CD4-positive, alpha-beta T cell treated with Interleukin-10 for 1 hour (primary cell): ENCODE results near the gene TADA2A.
A peak's percentile ranks its signal among the peaks of the same experiment; 100 is the strongest.

Experiments used
- DNase-seq: peaks from one replicate; pipeline ENCODE4 v3.0.0-alpha.2; 2020

The TADA2A gene

DNA sequence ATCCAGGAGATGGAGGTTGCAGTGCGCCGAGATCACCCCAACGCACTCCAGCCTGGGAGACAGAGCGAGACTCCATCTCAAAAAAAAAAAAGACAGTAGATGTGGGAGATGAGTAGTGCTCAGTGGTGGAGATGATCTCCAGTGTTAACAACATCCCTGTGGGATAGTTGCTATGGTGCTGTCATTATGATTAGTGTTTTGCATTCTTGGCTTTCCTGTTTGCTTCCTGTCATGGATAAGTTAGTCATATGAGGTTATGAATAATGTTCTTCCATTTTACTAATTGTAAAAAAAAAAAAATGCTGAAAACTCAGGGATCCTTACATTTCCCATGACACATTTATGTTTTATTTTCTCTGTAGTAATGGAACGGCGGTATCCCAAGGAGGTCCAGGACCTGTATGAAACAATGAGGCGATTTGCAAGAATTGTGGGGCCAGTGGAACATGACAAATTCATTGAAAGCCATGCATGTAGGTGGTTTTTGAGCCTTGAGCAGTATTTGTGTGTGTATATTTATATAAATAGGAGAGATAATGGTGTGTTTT lies 58.5 kb downstream of the TADA2A start:
- no peak for DNase-seq

DNA sequence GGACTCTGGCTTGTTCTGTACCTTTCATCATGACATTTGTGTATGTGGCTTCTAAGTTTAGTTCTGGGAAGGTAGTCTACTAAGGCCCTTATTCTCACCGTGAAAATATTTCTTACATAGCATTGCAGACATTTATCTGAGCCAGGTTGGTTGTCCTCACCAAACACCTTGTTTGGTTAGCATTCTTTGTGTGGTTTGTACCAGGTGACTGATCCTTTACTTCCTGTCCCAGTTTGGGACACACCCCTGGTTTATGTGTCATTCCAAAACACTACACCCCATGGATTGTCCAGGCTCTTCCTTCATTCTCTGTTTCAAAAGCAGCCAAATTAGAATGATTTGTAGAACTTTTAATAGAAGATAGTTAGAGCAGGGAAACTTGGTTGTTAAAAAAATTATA lies 59.8 kb downstream of the TADA2A start:
- DNase-seq: no peak

DNA sequence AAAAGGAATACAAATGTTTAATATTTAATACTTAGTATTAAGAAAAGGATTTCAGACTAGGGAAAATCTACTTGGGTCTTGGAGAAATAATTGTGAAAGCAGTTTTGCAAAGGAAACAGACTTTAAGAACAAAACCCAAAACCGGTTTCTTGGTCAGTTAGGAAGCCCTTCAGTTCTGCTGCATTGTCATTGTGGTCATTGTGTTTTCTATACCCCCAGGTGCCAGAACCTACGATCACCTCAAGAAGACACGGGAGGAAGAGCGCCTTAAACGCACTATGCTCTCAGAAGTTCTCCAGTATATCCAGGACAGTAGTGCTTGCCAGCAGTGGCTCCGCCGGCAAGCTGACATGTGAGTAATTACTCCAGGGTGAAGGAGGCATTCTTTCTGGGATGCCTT lies 63.5 kb downstream of the TADA2A start:
- no peak for DNase-seq

DNA sequence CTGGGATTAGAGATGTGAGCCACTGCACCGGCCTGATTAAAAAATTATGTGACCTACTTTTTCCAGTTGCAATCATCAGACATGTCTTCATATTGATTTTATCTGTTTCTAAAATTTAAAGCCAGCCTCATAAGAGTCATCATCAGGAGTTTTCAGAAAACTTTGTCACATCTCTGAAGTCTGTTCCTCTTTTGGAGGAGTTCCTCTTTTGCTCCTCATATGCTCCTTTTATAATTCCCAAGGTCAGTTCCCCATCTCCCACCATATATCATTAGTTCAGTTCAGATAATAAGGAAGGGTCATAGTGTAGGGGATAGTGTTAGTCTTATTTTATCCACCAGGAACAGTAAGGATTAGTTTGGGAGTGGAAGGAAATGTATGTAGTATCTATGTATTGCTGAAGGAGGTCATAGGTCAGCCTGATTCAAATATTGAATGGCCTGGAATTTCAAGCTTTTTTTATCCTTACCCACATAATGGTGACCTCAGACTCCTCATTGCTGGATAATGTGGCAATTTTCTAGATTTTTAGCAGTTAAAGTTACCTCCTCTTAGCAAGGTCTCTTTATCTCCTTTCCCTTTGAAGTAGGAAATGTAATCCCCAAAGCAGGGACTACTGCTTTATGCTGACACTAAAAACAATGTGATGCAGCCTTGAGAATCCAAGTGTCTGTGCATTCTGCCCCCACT lies 69.2 kb downstream of the TADA2A start:
- no peak for DNase-seq

DNA sequence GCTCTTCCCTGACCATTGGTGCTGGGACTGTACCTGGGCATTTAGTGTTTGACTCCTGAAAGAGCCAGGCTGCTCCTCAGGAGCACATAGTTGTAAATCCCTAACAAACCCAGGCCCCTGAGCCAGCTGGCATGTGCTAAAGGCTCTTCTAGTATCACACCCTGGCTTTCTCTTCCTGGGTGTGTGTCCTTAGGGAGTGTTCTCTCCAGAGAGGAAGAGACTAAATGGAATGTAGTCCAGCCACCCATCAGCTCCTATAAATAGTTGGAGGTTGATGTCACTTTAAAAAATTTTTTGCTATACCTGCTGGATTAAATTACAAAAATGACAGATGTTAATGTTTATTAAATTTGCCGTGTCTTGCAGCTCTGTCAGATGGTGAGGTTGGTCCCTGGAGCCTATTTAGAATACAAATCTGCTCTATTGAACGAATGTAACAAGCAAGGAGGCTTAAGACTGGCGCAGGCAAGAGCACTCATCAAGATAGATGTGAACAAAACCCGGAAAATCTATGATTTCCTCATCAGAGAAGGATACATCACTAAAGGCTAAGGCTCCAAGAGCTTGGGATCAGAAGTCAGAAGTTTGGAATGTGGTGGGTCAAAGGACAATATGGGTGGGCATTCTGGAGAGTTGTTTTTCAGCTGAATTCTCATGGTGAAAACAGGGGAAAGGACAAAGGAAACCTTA lies 69.9 kb downstream of the TADA2A start:
- DNase-seq: no peak

DNA sequence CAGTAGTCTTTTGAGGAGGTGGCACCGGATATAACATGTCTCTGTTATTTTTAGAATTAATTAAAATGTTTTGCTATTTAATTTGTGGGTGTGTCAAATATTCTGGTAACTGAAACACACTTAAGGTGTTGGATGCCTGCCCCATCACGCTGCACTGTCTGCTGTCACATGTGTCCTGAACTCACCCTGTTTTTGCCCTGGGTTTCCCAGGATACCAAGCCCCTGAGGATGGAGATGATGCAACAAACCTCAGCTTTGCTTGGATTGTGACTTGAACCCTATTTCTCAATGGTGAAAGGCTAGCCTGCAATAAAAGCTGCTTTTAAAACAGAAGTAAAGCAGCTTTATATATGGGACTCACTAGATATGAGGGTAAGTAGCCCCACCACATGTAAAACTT lies 71.5 kb downstream of the TADA2A start:
- DNase-seq: no peak

DNA sequence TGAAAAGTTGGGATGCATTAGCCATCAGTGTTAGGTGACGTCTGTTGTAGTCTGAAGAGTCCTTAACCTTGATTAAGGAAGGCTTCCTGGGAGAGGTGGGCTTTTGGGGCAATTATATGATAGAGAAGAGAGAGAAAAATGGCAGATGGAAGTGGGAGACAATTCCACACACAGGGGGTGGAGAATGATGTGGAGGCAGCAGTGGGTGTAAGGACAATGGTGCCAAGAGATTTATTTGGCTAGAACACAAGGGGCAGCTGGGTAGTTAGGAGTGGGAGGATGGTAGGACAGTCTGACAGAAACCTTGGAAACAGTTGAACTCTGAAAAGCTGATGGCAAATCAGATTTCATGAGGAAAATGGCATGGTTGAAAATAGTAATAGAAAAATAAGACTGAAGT lies 72.3 kb downstream of the TADA2A start:
- no peak for DNase-seq

DNA sequence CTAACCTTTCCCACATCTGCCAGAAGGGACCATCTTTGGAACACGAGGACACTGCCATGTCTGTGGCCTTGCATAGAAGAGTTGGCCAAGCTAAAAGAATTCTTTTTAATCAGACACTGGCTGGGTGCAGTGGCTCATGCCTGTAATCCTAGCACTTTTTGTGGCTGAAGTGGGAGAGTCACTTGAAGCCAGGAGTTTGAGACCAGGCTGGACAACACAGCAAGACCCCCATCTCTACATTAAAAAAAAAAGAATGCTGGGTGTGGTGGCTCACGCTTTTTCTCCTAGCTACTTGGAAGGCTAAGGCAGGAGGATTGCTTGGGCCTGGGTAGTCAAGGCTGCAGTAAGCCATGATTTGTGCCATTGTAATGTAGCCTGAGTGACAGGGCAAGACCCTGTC lies 73.7 kb downstream of the TADA2A start:
- DNase-seq: no peak

DNA sequence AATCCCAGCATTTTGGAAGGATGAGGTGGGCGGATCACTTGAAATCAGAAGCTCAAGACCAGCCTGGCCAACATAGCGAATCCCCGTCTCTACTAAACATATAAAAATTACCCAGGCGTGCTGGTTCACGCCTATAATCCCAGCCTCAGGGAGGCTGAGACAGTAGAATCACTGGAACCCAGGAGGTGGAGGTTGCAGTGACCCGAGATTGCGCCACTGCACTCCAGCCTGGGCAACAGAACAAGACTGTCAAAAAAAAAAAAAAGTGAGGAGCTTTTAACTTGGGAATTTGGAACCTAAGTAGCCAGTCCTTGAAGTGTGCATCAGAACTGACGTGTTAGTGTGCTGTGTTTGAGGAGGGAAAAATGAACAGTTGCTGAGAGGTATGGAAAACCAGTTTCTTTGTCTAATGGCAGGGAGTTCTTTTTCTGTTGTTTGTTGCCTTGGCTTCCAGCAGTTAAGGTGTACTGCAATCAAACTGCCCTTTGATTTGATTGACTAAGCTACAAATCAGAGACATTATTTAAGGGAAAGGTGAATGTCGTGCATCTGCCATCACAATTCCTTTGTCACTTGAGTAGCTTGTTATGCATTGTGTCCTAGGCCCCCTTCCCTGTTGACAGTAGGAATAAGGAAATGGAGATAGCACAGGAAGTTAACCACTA lies 74.4 kb downstream of the TADA2A start:
- no peak for DNase-seq

DNA sequence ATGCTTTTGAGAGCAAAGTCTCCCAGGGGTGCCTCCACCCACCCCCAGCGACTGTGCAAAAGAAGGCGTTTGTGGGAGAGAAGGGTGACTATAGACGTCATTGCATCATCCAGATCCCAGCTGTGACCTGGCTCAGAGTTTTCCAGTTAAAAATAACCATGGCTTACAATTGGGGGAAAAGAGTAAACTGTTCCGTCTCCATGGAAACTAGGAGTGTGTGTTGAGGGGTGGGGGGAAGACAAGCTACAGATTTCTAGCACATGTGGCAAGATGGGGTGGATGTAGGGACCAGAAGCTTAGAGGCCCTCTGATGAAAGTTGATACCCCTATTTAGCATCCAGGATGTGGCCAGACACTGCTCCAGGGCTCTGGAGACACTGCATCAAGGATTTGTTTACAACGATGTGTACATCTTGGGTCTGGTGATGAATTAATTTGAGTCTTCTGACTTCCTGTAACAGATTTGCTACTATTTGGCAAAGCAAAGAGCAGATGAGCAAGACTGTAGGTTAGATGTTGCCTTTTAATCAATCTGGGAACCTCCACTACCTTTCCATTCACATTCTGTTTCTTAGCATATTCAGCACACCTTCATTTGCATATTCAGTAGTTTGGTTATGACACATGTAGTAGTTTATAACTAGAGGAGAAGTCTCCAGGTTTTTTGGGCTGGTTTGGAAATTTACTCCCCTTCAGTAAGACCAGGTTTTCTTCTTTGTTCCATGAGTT lies 76.8 kb downstream of the TADA2A start:
- DNase-seq: no peak

DNA sequence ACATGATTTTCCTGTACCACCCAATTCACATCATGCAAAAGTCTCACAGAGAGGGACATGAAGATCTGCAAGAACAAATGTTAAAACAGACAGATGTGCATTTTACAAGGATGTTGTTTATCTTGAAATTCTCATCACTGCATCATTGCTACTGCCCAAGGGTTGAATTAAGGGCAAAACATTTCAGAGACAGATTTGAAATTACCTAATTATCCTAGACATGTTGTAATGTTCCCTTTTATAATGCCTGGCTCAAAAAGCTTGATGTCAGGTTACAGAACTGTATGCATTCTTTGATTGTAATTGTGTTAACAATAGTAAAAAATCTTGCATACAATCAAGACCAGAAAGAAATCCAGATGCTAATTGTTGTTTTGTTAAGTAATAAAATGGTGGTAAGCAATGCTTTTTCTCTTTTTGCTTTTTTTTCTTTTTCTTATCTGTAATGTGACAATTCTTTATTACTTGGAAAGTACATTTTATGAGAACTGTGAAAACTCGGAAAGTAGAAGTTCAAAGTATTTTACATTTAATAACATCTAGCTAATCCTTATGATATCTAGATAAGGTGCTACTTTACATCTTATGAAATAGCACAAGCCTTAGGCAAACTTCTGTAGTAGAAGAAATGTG lies 79.4 kb downstream of the TADA2A start:
- no peak for DNase-seq

DNA sequence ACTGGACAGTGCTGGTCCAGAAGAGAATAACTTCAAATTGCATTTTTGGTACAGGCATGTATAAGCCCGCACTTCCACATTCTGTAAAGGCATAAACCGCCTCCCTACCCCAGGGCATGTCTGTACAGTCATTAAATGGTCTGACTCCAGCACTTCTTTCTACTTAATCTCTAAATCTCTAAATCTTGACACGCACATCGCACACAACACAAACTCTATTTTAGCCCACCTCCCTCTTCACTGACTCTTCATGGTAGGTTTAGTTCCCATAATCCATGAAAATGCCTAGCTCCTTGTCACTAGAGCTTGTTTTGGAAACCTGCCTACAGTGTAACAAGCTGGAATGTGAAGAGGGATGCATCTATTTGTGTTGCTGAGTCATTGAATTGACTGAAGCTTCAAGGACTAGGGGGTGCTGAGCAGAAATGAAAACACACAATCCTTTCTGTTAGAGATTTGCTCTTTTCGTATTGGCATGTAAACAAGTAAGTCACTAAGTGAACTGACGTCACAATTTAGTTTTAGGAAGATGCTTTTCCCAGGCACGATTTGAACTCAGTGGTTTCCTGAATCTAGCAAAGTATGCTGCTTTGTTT lies 81.4 kb downstream of the TADA2A start:
- DNase-seq: no peak

DNA sequence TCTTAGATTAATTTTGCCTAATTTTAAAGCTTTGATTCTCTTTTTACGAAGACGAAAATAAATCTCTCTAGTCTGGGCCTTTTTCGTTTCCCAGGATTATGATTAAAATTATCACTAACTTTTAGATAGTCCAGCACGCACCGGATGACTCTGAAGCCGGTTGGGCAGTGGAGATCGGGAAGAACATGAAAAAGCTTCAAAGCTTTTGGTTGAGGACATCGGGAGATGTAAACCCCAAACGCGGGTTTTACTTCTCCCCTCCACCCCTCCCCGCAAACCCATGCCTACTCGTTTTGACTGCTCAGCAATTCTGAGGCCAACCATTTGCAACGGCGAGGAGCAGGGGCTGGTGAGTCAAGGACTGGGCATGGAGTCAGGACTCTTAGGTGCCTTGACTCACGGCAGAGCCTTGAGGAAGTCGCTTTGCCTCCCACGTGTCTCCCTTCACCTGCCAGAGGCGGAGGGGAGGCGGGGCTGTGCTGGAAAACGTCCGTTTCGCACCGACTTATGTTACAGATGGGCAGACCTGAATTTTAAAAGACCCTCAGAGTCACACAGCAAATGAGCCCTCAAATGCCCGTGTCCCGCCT lies 82.0 kb downstream of the TADA2A start:
- DNase-seq: peak; percentile 54

DNA sequence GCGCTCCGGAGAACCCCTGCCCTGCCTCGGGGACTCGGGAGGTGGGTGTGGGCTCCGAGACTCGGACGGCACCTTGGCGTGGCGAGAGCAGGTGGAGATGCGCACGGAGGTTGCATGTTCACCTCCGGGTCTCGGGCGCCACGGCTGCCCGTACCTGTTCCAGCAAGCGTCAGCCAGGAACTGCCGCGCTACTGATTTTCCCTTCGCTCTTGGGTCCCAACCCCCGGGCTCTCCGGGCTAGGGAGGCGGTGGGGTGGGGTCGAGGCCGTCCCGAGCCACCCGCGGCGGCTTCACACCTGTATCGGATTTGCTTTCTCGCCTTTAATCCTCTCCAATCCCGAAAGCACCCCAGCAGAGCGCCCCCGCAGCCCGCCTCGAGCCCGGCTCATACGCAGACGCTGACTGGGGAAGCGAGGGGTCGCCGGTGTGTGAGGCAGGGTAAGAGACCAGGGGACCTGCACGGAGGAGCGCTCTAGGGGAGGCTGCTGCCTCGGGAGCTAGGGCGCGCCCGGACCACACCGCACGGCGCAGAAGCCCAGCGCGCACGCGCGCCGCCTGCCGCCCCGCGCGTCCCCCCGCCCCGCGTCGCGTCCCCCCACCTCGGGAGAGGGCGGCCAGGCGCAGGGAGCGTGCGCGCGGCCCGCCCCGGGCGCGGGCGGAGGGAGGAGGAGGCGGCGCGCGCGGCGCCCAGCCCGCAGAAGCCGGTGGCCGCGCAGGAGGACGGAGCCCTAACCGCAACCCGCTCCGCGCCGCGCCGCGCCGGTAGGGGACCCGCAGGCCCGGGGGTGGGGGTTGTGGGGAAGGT lies 82.7 kb downstream of the TADA2A start, which contains the start of gene DUSP14:
TSS of gene DUSP14 (plus strand) at position 695 of the 805 bp plus-strand sequence. CDS start 22,382 bp downstream, outside the sequence.
- DNase-seq: peak; percentile 86

DNA sequence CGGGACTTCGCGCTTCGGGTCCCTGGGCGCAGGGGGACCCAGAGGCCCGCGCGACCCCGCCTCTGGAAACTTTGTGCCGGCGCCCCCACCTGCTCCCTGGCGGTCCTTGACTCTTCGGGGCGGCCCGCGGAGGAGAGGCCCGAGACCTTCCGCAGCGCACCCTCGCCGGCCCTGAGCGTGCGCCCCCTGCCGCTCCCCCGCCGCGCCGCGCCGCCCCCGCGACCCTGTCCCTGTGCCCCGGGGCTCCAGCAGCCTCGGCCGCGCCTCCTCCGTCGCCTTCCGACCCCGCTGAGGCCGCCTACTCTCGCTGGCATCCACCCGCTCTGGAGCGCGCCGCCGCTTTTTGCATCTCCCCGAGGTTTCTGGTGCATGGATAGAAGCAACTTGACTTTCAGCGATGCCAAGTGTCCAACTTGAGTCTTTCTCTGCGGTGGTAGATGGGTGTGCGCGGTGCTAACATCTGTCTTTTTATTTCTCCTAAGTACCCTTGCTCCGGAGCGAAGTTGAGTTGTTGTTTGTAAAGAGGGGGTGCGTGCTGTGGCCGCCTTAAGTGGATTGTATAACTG lies 83.4 kb downstream of the TADA2A start:
- peak; percentile 75 for DNase-seq

DNA sequence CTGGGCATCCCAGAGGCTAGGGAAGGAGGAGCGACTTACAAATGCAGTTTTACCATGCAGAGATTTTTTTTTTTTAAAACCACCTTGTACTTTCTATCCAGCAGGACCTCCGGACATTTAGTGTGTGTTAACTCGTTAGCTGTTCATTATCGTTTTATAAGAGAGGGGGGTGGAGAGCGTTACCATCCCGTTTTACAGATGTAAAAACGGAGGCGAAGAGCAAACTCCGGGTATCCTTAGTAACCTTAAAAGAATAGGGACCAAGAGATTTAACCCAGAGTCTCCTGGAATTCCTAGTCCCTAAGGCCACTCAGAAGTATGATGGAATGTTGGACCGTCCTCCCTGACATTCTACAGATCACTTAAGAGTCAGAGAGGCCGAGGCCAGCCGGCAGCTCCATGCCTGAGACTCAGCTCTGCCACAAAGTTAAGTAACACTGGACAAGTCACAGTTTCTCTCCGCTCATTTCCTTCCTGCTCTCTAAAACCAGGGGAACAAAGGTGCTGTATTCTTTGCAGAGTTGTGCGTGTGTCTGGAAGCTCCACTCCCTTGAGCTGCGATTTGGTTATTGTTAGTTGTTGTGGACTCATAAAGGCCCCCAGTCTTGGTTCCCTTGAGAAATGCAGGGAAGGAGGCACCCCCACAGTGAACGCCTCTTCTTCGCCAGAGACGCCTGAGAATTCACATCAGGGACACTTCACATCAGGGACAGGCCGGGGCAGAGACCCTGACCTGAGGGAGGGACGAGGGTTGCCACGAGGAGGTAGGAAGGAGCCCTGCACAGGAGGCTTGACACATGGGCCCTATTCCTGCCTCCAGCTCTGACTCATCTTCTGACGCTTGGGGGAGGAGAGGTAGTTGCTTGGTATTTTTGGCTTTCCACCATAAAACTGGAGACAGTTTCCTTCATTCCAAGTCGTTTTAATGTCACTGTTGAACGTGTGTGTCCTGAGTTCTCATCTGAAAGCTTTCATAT lies 84.2 kb downstream of the TADA2A start:
- no peak for DNase-seq

DNA sequence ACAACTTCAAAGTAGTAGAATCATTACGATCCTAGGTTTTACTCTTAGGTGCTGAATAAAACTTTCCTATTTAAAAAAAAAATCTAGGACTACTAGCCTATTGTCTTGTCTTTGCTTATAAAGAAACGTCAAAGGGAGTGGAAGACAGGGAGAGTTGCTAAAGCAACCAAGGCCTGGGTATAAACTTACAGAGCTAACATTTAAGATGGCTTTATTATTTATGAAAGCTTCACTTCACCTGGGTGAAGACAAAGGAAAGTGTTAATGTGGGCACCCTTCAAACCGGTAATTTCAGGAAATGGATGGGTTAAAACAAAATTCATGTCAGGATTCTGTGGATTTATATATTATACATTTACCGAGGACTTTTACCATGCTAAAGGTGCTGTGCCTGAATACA lies 85.5 kb downstream of the TADA2A start:
- DNase-seq: no peak

DNA sequence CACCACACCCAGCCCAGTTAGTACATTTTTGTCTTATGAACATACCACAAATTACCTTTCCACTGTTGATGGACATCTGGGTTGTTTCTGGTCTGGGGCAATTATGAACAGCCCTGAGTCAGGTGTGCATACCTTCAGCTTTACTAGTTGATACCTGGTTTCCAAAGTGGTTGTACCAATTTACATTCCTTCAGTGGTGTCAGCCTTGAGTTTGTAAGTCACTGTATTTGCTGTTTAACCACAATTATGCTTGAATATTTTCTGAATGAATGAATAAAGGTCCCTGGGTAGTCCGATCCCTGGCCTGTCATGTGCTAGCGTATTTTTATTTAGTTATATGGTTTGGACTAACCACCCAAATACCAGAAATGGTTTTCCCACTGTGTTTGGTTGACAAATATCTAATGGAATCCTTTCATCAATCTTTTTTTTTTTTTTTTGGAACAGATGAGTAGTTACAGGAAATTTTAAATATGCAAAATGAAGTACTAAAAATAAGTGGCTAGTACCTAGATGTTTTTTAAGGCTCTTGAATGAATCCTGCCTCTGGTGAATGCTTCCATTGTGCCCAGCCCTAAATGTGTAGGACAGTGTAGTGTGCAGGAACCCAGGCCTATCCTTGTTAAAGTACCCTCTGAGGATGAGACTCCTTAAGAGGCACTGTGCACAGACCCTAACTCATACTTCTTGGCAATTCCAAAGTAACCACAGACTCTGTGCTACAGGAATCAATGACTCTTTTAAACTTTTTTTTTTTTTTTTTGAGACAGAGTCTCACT lies 86.8 kb downstream of the TADA2A start:
- DNase-seq: no peak
